ENCODE data around the gene RHOXF1.
"Not testable (repeated sequence)": the region's sequence is repeated elsewhere in the genome, so short reads cannot be mapped to it uniquely, and the experiment has no call there.

GRCh38 chrX:120101057-120101456, 14.7 kb downstream of the RHOXF1 start:
- TF ChIP-seq POLR2AphosphoS5 (IDR thresholded peaks at IDR 0.05); CTCF (IDR thresholded peaks at IDR 0.05 in 8 of 11, conservative IDR thresholded peaks at IDR 0.05 in 3 of 11): not testable (repeated sequence)
